DND-41 (cell line): ENCODE results near the gene LIX1.
"Not testable (repeated sequence)": the region's sequence is repeated elsewhere in the genome, so short reads cannot be mapped to it uniquely, and the experiment has no call there.

Experiments used
- ATAC-seq: fragments of 200-7000 bp; cut with Tn5 transposase; 3 replicates; pipeline ENCODE4 v1.9.1; 2021; ENCODE audit warnings: low read depth; ENCODE audit not compliant: insufficient read depth
- DNase-seq: peaks from one replicate; pipeline ENCODE4 v3.0.0-alpha.2; 2020
- H2AFZ ChIP-seq: 2 replicates; pipeline ENCODE4 v1.6.0; 2012; ENCODE audit warnings: low read depth, low read length
- H3K27ac ChIP-seq: 2 replicates; pipeline ENCODE4 v1.5.1; 2012; ENCODE audit warnings: low read length, inconsistent platforms
- H3K27me3 ChIP-seq: fragments of 200-600 bp; sonication (generic); 2 replicates; pipeline ENCODE4 v1.6.0; 2012; ENCODE audit warnings: low read length, mild to moderate bottlenecking, inconsistent platforms; ENCODE audit not compliant: insufficient read depth, poor library complexity
- H3K36me3 ChIP-seq: 2 replicates; pipeline ENCODE4 v1.5.1; 2012; ENCODE audit warnings: low read length, inconsistent platforms; ENCODE audit not compliant: insufficient read depth
- H3K4me1 ChIP-seq: 2 replicates; pipeline ENCODE4 v1.5.1; 2012; ENCODE audit warnings: mild to moderate bottlenecking, low read length; ENCODE audit not compliant: insufficient read depth
- H3K4me2 ChIP-seq: 2 replicates; pipeline ENCODE4 v1.6.0; 2012; ENCODE audit warnings: mild to moderate bottlenecking, moderate library complexity, low read length, inconsistent platforms; ENCODE audit not compliant: insufficient read depth
- H3K4me3 ChIP-seq, 2 experiments: fragments of 200-600 bp in 1 of 2; shearing (Covaris generic) in 1 of 2; 2 replicates each; pipeline ENCODE4 v1.5.1; 2012 to 2016; ENCODE audit warnings: inconsistent platforms in 2 of 2, low read length in 2 of 2, mild to moderate bottlenecking in 2 of 2, low read depth in 1 of 2, moderate library complexity in 1 of 2
- H3K79me2 ChIP-seq: 2 replicates; pipeline ENCODE4 v1.6.0; 2012; ENCODE audit warnings: low read length, inconsistent platforms; ENCODE audit not compliant: insufficient read depth
- H3K9ac ChIP-seq: 2 replicates; pipeline ENCODE4 v1.6.0; 2012; ENCODE audit warnings: low read depth, mild to moderate bottlenecking, inconsistent platforms, low read length, moderate library complexity
- H3K9me3 ChIP-seq: 2 replicates; pipeline ENCODE4 v1.5.1; 2012; ENCODE audit warnings: low read length, moderate library complexity, mild to moderate bottlenecking, inconsistent platforms; ENCODE audit not compliant: insufficient read depth, severe bottlenecking
- H4K20me1 ChIP-seq: 2 replicates; pipeline ENCODE4 v1.6.0; 2012; ENCODE audit warnings: low read length; ENCODE audit not compliant: insufficient read depth
- CTCF ChIP-seq: IDR thresholded peaks from 2 replicates; pipeline ENCODE4 v1.5.1; 2012; ENCODE audit warnings: borderline replicate concordance, low read length, moderate library complexity, mild to moderate bottlenecking; ENCODE audit not compliant: poor library complexity, severe bottlenecking; ENCODE audit errors: extremely low read depth
- EZH2 ChIP-seq: IDR thresholded peaks from 3 replicates; pipeline ENCODE4 v1.6.1; 2012; ENCODE audit warnings: borderline replicate concordance, low read depth, mild to moderate bottlenecking, moderate library complexity, low read length, inconsistent platforms; ENCODE audit not compliant: severe bottlenecking

LIX1 gene

DNA sequence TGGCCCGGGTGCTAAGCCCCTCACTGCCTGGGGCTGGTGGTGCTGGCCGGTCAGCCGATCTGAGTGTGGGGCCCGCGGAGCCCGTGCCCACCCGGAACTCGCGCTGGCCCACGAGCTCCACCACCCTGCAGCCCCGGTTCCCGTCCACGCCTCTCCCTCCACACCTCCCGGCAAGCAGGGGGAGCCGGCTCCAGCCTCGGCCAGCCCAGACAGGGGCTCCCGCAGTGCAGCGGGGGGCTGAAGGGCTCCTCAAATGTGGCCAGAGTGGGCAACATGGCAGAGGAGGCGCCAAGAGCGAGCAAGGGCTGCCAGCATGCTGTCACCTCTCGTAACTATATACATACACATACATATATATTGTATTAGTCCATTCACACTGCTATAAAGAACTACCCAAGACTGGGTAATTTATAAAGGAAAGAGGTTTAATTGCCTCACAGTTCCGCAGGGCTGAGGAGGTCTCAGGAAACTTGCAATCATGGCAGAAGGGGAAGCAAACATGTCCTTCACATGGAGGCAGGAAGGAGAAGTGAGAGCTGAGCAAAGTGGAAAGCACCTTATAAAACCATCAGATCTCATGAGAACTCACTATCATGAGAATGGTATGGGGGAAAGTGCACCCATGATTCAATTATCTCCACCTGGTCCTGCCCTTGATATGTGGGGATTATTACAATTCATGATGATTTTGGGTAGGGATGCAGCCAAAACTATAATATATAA is 56.8 kb downstream of the LIX1 start:
- H3K4me3 ChIP-seq = no peak overlapping the region
- no peak for TF ChIP-seq EZH2
- TF ChIP-seq CTCF = no peak
- H2AFZ ChIP-seq = no peak overlapping the region
- H3K4me2 ChIP-seq = no peak overlapping the region
- no peaks in the 10 kb centered on the region for H3K79me2 ChIP-seq
- no peak overlapping the region for H3K9ac ChIP-seq
- H3K27ac ChIP-seq = no peak overlapping the region
- DNase-seq (no peak), ATAC-seq (no peak)
- H4K20me1 ChIP-seq = no peaks in the 10 kb centered on the region
- H3K9me3 ChIP-seq = peaks cover 5% of the 10 kb centered on the region
- peaks cover 14% of the 10 kb centered on the region for H3K4me1 ChIP-seq
- no peaks in the 10 kb centered on the region for H3K27me3 ChIP-seq
- no peaks in the 10 kb centered on the region for H3K36me3 ChIP-seq

DNA sequence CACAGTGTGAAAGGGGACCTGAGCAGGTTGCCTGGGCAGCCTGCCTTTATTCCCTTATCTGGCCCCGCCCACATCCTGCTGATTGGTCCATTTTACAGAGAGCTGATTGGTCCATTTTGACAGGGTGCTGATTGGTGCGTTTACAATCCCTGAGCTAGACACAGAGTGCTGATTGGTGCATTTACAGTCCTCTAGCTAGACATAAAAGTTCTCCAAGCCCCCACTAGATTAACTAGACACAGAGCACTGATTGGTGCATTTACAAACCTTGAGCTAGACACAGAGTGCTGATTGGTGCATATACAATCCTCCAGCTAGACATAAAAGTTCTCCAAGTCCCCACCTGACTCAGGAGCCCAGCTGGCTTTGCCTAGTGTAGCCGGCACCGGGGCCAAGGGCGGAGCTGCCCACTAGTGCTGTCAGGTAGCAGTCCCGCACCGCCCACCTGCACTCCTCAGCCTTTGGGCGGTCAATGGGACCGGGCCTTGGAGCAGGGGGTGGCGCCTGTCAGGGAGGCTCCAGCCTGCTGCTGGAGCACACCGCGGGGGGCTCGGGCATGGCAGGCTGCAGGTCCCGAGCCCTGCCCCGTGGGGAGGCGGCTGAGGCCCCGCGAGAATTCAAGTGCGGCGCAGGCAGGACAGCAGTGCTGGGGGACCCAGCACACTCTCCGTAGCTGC is 57.5 kb downstream of the LIX1 start:
- not testable (repeated sequence) for H3K4me3 ChIP-seq, H3K9me3 ChIP-seq, H3K36me3 ChIP-seq, H4K20me1 ChIP-seq, H3K4me2 ChIP-seq, H3K79me2 ChIP-seq, H3K27me3 ChIP-seq, DNase-seq, H3K27ac ChIP-seq, ATAC-seq, H3K9ac ChIP-seq, H2AFZ ChIP-seq
- H3K4me1 ChIP-seq = peaks cover 14% of the 10 kb centered on the region

GRCh38 chr5:97078958-97079743 is 63.3 kb downstream of the LIX1 start:
- no peak overlapping the region for H3K4me3 ChIP-seq
- H2AFZ ChIP-seq = no peak overlapping the region
- no peaks in the 10 kb centered on the region for H4K20me1 ChIP-seq
- no peak for DNase-seq
- H3K27ac ChIP-seq = no peak overlapping the region
- TF ChIP-seq CTCF = no peak
- no peak for TF ChIP-seq EZH2
- no peak overlapping the region for H3K9ac ChIP-seq
- H3K9me3 ChIP-seq = no peaks in the 10 kb centered on the region
- ATAC-seq = no peak
- H3K36me3 ChIP-seq = no peaks in the 10 kb centered on the region
- peaks cover 14% of the 10 kb centered on the region for H3K4me1 ChIP-seq
- H3K4me2 ChIP-seq = no peak overlapping the region
- H3K79me2 ChIP-seq = no peaks in the 10 kb centered on the region
- H3K27me3 ChIP-seq = no peaks in the 10 kb centered on the region

DNA sequence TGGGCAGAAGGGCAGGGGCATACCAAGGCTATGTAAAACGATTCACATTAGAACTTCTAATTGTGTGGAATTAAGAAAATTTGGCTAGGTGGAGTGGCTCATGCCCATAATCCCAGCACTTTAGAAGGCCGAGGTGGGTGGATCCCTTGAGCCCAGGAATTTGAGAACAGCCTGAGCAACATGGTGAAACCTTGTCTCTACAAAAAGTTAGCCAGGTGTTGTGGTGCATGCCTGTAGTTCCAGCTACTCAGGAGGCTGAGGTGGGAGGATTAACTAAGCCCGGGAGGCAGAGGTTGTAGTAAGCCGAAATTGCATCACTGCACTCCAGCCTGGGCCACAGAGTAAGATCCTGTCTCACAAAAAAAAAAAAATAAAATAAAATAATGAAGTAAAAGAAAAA is 65.2 kb downstream of the LIX1 start:
- Histone ChIP-seq H3K4me1 (peaks cover 12% of the 10 kb centered on the region), H3K36me3 (no peaks in the 10 kb centered on the region), H3K27ac (no peak overlapping the region), H3K27me3 (no peaks in the 10 kb centered on the region), H3K9me3 (no peaks in the 10 kb centered on the region), H3K4me2 (no peak overlapping the region), H2AFZ (no peak overlapping the region), H3K4me3 (no peak overlapping the region), H3K9ac (no peak overlapping the region), H3K79me2 (no peaks in the 10 kb centered on the region), H4K20me1 (no peaks in the 10 kb centered on the region)
- DNase-seq = no peak
- no peak for TF ChIP-seq CTCF
- no peak for TF ChIP-seq EZH2
- ATAC-seq = no peak
